Right kidney (tissue), 1 donor: ENCODE data around the gene LSM7.
"Not testable (repeated sequence)": the region's sequence is repeated elsewhere in the genome, so short reads cannot be mapped to it uniquely, and the experiment has no call there.

Experiments used
- DNase-seq: peaks from one replicate; pipeline ENCODE4 v3.0.0-alpha.2; 2016

Gene LSM7

DNA sequence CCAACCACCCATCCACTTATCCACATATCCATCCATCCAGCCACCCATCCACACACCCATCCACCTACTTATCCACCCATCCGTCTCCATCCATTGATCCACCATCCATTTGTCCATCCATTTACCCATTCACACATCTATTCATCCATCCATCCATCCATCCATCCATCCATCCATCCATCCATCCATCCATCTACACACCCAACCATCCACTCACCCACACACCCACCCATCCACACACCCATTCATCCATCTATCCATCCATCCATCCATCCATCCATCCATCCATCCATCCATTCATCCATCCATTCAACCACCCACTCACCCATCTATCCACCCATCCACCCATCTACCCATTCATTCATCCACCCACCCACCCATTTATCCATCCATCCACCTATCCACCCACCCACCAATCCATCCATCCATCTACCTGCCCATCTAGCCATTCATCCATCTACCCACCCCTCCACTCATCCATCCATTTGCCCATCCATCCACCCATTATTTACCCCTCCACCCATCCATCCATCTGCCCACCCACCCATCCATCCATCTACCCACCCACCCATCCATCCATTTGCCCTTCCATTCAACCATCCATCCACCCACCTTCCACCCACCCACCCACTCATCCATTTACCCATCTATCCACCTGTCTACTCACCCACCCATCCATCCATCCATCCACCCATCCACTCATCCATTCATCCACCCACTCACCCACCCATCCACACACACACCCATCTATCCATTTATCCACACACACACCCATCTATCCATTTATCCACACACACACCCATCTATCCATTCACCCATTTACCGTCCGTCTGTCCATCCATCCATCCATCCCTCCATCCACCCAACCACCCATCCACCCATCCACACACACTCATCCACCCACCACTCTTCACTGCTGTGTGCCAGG is 29.2 kb upstream of the LSM7 start:
- no peak for DNase-seq

DNA sequence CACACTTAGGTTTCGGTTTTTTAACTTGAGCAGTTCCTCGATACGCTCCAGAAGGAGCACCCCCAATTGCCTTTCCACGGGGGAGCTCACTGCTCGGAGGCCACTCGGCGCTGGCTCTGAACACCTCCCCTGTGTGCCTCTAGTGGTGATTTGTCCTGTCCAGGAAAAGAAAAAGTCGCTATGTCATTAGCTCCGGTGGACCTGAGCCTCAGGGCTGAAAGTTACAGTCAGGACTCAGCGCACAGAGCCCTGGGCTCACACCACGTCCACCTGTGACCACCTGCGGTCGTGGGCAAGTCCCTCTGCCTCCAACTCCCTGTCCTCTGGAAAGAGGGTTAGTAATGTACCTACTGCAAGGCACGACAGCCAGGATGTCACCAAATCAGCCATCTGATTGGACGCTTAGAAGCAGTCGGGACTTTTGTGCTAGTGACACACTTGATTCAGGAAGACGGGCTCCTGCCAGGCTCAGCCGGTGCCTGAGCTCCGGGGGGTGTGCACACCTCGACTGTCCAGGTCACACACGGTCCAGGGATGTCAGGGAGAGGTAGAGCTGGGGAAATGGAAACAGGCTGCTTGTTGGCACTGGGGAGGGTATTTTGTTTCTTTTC is 27.8 kb upstream of the LSM7 start:
- no peak for DNase-seq

DNA sequence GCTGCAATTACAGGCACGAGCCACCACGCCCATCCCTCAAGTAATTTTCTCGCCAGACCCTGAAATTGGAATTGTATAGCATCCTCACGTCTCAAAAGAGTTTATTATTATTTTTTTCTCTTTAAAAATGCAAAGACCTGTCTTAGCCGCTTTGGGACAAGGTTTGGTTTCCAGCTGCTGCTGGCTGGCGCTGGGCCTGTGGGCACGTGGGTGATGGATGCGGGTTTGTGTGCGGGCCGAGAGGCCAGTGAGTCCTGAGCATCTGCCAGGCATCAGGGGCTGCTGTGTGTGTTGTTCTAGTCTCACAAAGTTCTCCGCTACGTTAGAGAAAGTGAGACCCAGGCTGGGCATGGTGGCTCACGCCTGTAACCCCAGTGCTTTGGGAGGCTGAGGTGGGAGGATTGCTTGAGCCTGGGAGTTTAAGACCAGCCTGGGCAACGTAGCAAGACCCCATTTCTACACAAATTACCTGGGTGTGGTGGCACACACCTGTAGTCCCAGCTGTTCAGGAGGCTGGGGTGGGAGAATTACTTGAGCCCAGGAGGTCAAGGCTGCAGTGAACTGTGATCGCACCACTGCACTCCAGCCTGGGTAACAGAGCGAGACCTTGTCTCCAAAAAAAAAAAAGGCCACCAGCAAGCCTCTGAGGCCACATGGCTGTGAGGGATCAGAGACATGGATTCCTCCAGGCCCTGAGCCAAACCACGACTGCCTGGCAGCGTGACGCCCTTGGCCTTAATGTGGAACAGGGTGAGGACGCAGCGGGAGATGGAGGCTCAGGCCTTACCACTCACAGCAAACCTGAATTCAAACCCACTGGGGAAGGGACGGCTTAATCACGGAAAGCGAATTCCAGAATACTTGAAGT is 27.0 kb upstream of the LSM7 start:
- no peak for DNase-seq

DNA sequence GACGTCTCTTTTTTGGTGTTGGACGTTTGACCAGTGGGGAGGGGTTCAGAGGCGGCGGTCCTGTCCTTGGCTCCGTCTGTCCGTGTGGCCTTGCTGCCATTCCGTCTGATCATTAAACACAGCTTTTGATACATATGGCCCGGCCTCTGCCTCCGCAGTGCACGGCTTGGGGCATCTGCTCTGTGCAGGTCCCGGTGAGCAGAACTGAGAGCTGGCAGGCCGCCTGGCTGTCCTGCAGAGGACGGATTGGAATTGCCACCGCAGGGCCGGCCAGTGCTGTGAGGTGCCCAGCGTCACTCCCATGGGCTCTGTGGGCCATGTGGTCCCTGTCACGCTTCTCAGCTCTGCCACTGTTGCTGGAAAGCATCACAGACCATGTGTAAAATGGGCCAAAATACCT is 26.3 kb upstream of the LSM7 start:
- DNase-seq: no peak

DNA sequence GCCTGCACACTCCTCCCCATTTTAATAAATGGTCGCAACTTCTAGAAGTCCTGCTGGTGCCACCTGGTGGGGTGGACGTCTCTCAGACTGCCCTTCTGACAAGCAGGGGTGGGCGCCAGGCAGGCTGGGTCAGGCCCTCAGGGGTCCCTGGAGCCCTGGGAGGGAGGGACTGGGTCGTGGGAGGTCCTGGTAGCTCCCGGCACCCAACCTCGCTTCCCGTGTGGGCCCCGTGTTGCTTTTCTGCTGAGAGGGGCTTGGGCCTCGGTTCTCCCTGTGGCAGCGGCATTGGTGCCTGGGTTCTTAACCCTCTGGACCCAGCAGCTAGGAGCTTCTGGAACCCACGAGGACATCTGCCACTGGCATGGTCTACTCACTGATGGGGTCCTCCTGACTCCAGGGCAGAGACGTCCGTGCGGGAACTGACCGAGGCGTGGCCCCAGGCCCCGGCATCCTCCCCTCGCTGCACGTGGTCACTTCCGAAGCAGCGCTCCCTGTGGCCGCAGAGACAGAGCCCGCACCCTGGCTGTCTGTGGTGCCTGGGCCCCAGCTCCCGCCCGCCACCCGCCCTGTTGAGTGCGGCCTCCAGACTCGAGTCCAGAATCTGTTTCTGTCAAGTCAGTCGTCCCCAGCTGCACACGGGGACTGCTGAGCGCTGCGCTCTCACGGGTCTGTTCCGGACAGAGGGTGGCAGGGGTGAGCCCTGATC is 25.7 kb upstream of the LSM7 start:
- DNase-seq: no peak

DNA sequence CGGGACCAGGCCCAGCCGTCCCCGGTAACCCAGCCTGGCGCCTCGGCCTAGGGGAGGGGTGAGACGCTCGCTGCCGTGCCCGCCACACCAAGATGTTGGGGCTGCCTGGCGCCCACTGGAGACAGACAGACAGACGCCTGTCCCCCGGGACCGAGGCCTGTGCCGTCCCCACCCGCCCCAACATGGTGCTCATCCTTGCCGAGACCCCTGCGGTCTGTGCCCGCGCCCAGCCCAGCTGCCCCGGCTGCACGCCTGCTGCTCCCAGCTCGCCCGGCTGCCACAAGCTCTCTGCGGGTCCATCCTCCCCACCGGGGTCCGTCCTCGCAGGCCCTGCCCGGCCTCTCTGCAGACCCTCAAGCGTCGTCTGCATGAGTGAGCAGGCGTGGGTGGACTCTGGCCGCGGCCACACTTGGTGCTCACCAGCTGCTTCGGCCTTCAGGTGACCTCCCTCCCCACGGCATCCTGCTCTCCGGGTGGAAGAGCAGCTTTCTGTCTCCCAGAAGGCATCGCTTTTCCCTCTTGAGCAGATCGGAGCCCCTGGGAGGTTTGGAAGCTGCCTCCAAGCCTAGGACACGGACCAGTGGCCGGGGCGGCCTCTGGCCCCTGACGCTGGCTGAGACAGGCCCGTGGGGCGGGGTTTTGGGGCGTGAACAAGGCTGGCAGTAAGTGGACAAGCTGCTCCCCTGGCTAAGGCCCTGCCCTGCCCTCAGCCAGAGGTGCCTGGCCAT is 24.9 kb upstream of the LSM7 start:
- DNase-seq: no peak

DNA sequence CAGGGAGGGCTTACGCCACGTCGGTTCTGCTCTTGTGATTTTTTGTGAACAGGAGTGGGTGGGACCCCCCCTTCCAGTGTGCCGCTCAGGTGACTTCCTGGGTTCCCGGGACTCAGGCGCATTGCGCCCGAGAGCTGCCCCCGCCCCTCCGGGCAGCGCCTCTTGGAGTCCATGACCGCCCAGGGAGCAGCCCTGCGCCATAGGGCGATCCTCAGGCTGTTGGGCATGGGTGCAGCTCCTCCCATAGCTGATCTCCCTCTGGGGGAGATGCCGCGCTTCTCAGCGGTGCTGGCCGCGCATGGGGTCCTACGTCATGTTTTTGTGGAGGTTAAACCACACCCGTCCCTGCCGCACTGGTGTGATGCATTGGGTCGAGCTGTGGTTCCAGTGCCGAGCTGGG is 23.7 kb upstream of the LSM7 start:
- no peak for DNase-seq

DNA sequence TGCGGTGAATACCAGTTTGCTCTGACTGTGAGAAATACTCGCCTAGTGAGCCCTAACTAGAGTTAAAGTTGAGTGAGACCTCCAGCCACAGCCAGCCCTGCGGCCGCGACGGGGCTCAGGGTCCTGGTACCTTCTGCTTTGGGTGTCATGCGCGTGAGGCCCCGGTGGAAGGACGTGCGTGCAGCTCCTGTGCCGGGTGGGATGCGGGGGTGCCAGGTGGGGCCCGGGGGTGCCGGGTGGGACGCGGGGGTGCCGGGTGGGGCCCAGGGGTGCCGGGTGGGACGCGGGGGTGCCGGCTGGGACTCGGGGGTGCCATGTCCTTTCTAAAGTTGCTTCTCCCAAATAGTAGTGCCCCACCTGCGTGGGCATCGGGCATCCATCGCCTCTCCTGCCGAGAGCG is 23.2 kb upstream of the LSM7 start:
- no peak for DNase-seq

DNA sequence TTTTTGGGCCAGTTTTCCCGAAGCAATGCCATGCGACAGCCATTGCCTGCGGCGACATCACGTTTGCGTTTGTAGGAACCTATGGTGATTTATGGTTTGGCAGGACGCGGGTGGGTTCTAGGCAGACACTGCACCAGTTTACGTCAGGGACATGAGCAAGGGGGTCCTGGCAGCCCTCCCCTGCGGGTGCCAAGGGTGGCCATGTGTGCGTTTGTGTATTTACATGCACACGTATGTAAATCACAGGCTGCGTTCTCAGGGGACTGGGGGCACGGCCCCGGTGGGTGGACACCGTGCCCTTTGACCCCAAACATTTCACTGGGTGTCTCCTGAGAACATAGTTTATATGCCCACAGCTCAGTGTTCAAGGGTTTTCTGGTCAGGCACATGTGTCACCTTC is 22.3 kb upstream of the LSM7 start:
- no peak for DNase-seq

DNA sequence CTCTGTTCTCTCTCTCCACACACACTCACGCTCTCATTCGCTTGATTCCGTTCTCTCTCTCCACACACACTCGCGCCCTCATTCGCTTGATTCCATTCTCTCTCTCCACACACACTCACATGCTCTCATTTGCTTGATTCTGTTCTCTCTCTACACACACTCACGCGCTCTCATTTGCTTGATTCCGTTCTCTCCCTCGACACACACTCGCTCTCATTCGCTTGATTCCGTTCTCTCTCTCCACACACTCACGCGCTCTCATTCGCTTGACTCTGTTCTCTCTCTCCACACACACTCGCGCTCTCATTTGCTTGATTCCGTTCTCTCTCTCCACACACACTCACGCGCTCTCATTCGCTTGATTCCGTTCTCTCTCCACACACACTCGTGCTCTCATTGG is 21.4 kb upstream of the LSM7 start:
- DNase-seq: not testable (repeated sequence)

DNA sequence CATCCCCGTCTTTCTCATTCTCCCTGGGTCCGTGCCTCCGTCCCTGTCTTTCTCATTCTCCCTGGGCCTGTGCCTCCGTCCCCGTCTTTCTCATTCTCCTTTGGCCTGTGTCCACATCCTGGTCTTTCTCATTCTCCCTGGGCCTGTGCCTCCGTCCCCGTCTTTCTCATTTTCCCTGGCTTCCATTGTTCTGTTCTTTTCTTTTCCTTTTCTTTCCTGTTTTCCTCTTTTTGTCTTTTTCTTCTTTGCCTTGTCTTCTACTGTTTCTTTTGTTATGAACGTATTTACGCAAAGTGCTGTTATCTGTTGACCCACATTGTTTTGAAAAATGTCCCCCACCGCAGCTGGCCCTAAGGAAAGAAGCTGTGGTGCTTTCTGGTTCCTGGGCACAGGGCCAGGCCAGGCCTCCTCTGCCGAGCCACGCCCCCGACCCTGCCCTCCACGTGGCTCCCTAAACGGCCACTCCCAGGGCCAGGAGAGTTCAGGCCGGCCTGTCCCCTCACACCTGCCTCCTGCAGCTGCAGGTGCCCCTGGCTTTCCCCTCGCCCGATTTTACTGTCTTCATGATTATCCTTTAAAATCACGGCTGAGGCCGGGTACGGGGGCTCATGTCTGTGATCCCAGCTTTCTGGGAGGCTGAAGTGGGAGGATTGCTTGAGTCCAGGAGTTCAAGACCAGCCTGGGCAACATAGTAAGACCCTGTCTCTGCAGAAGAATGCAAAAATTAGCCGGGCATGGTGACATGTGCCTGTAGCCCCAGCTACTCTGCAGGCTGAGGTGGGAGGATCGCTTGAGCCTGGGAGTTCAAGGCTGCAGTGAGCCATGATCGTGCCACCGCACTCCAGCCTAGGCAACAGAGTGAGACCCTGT is 17.6 kb upstream of the LSM7 start:
- DNase-seq: no peak

DNA sequence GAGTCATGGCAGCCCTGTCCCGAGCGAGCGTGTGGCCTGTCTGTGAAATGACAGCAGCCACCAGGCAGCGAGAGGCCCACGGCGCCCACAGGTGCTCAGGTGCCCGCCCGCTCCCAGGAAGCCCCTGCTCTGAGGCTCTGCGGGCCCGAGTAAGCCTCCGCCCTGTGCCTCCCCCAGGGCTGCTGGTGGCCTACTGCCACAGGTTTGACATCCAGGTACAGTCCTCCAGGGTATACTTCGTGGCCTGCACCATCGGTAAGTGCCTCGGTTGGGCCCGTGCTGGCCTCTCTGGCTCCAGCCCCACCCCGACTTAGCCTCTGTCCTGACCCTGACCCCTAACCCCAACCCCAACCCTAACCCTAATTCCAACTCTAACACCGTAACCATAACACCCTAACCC is 16.7 kb upstream of the LSM7 start:
- DNase-seq: no peak

DNA sequence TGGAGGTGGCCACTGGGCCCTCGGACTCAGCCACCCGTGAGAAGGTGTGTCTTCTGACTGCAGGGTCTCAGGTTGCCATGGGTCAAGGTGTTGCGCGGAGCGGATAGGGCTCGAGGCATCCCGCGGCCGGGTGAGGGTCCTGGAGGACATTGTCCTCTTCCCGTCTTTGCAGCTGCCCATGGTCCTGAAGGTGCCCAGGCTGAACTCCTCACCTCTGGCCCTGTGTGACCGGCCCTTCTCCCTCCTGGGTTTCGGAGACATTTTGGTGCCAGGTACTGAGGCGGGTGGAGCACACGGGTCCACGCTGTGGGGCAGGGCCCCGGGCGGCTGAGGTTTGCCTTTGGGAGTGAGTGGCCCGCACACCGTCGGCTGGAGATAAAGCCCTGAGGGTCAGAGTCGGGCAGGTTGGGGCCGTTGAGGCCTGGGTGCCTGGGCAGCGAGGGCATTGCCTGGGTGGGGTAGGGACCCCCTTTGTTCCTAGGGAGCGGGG is 16.0 kb upstream of the LSM7 start:
- DNase-seq: no peak

DNA sequence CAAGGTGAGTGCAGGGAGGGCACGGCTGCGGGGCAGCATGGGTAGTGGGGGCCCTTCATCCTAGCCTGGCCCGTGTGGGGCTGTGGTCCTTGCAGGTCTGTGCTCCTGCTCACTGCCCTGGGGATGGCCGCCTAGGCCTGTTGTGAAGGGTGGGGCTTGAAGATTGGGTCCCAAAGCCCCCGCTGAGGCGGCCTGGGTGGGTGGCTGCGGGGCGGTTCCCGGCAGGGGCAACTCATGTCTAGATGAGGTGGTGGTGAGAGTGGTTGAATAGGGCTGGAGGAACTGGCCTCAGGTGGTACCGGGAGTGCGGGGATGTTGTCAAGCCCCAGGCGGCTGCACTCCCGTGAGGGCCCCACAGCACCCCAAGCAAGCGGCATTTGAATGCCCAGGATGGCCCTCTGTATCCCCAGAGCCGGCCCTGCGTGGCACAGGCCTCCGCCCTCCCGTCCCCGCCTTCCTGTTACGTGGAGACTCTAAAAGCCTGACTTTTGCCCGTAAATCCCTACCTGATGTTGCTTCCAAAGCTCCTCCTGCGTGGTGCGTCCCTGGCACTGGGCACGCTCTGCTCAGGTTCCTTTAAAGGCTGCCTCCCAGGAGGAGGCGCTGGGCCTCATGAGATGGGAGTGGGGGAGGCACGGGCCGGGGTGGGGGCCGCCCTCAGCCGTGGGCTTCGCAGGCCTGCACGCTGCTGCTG is 15.1 kb upstream of the LSM7 start:
- DNase-seq: no peak

DNA sequence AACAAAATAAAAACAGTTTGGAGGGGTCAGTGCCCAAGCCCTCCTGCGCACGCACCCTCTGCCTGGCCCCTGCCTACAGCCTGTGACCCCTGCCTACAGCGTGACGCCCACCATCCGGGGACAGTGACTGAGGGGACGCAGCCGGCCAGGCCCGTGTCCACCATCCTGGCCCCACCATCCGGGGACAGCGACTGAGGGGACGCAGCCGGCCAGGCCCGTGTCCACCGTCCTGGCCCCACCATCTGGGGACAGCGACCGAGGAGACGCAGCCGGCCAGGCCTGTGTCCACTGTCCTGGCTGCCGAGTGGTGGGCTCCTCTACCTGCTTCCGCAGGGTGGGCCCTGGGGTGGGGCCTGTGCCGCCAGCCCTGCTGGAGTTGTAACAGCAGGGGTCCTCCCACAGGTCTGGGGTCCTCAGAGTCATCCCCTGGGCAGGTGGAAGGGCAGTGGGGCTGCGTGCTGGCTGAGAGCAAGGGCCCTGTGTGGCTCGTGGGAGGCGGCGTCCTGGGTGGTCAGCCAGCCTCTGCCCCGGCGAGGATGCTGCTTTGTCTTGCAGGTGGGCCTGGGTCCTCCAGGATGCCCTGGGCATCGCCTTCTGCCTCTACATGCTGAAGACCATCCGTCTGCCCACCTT is 14.4 kb upstream of the LSM7 start:
- no peak for DNase-seq

DNA sequence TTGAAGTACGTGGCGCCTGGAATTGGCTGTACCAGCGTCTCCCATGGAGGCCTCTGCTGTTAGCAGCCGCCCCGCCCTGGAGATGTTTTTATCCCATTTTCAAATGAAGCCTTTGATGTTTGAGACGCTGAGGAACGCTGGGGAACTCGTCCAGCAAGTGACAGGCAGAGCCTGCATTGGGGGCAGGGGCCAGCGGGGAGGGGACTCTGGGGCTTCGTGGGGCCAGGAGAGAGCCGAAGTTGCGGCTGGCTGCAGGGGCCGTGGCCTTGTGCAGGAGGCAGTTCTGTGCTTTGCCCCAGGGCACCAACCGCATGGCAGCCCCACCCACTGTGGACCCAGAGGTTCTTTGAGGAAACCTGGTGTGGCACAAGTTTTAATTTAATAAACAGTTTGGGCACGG is 13.6 kb upstream of the LSM7 start:
- DNase-seq: no peak

DNA sequence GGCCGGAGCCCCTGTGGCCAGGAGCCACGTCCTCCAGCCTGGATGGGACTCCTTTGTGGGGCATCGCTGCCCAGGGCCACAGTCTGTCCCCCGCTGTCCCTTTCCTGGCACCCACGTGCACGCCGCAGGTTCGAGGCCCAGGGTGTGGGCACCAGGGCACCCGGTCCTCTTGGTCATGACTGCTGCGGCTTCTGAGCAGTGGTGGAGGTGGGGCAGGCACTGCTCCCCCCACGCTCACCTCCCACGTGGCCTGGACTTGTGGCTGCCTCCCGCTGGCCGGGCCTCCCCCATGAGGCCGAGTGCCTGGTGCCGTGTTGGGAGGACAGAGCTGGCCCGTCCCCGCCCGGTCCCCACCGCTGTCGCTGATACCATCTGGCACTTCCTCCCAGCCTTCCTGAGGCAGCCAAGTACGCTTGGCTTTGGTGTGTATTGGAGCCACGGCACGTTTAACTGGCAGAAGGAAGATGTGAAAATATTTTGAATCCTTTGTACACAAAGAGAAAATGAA is 12.9 kb upstream of the LSM7 start:
- no peak for DNase-seq

DNA sequence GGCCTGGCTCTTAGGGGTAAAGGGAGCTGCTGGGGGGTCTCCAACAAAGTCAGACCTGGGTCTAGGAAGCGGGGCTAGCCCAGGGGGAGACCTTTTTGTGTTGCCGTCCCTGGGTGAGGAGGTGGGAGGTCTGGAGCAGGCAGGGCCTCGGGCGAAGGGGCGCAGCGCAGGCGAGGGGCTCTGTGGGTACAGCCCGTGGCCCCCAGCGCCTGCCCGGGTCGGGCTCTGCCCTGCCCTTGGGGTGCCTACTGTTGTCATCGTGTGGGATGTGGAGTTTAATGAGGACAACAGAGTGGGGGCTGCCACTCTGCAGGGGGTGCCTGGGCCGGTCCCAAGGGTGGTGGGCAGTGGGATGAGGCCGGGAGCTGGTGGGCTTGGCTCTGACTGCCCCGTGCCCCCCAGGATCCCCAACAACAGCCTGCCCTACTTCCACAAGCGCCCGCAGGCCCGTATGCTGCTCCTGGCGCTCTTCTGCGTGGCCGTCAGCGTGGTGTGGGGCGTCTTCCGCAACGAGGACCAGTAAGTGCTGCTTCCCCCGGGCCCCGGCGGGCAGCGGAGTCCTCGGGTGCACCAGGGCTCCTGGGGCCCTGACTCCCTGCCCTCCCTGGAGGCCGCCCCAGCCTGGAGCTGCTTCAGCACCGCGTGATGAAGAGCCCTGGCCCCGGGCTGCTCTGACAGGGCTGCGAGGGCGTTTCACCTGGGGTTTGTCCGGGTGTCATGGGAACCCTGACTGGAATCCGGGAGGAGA is 12.3 kb upstream of the LSM7 start:
- no peak for DNase-seq
